ENCODE data around the gene HCFC1R1. TPM values are rescaled to one million over a fixed set of nuclear protein-coding genes. Genes with fewer than 3 reads are reported as not detected.
A peak's percentile ranks its signal among the peaks of the same experiment; 100 is the strongest.

The HCFC1R1 gene
- total RNA-seq, 1 experiment from 2014 or later: 76.0 TPM

DNA sequence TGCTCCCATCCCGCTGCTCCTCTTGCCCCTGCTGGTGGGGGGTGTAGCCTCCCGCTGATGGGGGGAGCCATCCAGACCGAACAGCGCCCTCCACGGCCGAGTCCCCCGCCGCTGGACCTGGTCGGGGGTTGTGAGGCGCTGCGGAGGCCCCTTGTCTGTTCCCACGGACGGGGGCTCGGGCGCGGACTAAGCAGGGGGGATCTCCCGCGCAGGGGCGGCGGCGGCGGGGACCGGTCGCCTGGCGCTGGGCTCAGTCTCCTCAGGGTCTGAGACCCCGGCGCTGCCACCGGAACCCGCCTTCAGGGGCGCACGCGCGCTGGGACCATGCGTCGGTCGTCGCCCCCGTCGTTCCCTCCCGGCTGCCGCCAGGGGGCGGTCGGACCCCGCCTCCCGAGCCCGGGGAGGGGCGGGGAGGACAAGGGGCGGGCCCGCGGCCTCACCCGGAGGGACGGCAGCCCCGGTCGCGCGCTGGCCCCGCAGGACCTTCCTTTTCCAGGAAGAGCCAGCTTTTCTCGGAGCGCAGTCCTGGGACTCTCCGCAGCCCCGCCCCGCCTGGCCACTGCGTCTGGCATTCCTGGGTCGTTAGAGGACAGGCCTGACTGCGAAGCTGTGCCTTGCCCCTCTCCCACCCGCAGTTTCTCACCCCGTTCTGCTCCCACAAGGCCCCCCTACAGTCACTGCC is 35.4 kb upstream of the HCFC1R1 start (continued):
- TF ChIP-seq USF2 (CRISPR knock-in tag; IDR thresholded peaks at IDR 0.05): peak; percentile 46; the same call in 1 of the 2 replicates
- TF ChIP-seq CBFB (CRISPR knock-in tag; IDR thresholded peaks at IDR 0.05; ENCODE audit: low read depth): peak; percentile 70; the same call in 1 of the 2 replicates
- no peak for TF ChIP-seq FOXJ3 (CRISPR knock-in tag; IDR thresholded peaks at IDR 0.05; ENCODE audit: borderline replicate concordance)
- TF ChIP-seq E2F5 (CRISPR knock-in tag; IDR thresholded peaks at IDR 0.05): peak; percentile 86
- TF ChIP-seq, protein P1, sequence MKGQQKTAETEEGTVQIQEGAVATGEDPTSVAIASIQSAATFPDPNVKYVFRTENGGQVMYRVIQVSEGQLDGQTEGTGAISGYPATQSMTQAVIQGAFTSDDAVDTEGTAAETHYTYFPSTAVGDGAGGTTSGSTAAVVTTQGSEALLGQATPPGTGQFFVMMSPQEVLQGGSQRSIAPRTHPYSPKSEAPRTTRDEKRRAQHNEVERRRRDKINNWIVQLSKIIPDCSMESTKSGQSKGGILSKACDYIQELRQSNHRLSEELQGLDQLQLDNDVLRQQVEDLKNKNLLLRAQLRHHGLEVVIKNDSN (CRISPR knock-in tag; IDR thresholded peaks at IDR 0.05): peak; percentile 35; the same call in 1 of the 2 replicates
- TF ChIP-seq ZNF425 (CRISPR knock-in tag; conservative IDR thresholded peaks at IDR 0.05): no peak
- TF ChIP-seq, protein P2, sequence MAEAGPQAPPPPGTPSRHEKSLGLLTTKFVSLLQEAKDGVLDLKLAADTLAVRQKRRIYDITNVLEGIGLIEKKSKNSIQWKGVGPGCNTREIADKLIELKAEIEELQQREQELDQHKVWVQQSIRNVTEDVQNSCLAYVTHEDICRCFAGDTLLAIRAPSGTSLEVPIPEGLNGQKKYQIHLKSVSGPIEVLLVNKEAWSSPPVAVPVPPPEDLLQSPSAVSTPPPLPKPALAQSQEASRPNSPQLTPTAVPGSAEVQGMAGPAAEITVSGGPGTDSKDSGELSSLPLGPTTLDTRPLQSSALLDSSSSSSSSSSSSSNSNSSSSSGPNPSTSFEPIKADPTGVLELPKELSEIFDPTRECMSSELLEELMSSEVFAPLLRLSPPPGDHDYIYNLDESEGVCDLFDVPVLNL (CRISPR knock-in tag; IDR thresholded peaks at IDR 0.05; ENCODE audit: borderline replicate concordance, low read depth): no peak
- no peak for TF ChIP-seq SOX15 (CRISPR knock-in tag; IDR thresholded peaks at IDR 0.05)
- no peak for TF ChIP-seq ZNF423 (CRISPR knock-in tag; IDR thresholded peaks at IDR 0.05)
- TF ChIP-seq, protein P3, sequence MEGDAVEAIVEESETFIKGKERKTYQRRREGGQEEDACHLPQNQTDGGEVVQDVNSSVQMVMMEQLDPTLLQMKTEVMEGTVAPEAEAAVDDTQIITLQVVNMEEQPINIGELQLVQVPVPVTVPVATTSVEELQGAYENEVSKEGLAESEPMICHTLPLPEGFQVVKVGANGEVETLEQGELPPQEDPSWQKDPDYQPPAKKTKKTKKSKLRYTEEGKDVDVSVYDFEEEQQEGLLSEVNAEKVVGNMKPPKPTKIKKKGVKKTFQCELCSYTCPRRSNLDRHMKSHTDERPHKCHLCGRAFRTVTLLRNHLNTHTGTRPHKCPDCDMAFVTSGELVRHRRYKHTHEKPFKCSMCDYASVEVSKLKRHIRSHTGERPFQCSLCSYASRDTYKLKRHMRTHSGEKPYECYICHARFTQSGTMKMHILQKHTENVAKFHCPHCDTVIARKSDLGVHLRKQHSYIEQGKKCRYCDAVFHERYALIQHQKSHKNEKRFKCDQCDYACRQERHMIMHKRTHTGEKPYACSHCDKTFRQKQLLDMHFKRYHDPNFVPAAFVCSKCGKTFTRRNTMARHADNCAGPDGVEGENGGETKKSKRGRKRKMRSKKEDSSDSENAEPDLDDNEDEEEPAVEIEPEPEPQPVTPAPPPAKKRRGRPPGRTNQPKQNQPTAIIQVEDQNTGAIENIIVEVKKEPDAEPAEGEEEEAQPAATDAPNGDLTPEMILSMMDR (IDR thresholded peaks at IDR 0.05): peak; percentile 92
- TF ChIP-seq, protein P4, sequence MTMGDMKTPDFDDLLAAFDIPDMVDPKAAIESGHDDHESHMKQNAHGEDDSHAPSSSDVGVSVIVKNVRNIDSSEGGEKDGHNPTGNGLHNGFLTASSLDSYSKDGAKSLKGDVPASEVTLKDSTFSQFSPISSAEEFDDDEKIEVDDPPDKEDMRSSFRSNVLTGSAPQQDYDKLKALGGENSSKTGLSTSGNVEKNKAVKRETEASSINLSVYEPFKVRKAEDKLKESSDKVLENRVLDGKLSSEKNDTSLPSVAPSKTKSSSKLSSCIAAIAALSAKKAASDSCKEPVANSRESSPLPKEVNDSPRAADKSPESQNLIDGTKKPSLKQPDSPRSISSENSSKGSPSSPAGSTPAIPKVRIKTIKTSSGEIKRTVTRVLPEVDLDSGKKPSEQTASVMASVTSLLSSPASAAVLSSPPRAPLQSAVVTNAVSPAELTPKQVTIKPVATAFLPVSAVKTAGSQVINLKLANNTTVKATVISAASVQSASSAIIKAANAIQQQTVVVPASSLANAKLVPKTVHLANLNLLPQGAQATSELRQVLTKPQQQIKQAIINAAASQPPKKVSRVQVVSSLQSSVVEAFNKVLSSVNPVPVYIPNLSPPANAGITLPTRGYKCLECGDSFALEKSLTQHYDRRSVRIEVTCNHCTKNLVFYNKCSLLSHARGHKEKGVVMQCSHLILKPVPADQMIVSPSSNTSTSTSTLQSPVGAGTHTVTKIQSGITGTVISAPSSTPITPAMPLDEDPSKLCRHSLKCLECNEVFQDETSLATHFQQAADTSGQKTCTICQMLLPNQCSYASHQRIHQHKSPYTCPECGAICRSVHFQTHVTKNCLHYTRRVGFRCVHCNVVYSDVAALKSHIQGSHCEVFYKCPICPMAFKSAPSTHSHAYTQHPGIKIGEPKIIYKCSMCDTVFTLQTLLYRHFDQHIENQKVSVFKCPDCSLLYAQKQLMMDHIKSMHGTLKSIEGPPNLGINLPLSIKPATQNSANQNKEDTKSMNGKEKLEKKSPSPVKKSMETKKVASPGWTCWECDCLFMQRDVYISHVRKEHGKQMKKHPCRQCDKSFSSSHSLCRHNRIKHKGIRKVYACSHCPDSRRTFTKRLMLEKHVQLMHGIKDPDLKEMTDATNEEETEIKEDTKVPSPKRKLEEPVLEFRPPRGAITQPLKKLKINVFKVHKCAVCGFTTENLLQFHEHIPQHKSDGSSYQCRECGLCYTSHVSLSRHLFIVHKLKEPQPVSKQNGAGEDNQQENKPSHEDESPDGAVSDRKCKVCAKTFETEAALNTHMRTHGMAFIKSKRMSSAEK (CRISPR knock-in tag; IDR thresholded peaks at IDR 0.05; ENCODE audit: borderline replicate concordance): no peak
- no peak for TF ChIP-seq OVOL2 (CRISPR knock-in tag; IDR thresholded peaks at IDR 0.05; ENCODE audit: borderline replicate concordance)
- no peak for TF ChIP-seq STAT6 (CRISPR knock-in tag; conservative IDR thresholded peaks at IDR 0.05; ENCODE audit: low read depth)
- TF ChIP-seq ZNF263 (CRISPR knock-in tag; IDR thresholded peaks at IDR 0.05; ENCODE audit: low read depth): no peak
- no peak for TF ChIP-seq MXD4 (CRISPR knock-in tag; IDR thresholded peaks at IDR 0.05; ENCODE audit: borderline replicate concordance)
- TF ChIP-seq, protein P5, sequence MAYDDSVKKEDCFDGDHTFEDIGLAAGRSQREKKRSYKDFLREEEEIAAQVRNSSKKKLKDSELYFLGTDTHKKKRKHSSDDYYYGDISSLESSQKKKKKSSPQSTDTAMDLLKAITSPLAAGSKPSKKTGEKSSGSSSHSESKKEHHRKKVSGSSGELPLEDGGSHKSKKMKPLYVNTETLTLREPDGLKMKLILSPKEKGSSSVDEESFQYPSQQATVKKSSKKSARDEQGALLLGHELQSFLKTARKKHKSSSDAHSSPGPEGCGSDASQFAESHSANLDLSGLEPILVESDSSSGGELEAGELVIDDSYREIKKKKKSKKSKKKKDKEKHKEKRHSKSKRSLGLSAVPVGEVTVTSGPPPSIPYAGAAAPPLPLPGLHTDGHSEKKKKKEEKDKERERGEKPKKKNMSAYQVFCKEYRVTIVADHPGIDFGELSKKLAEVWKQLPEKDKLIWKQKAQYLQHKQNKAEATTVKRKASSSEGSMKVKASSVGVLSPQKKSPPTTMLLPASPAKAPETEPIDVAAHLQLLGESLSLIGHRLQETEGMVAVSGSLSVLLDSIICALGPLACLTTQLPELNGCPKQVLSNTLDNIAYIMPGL (CRISPR knock-in tag; IDR thresholded peaks at IDR 0.05): peak; percentile 99; the same call in 1 of the 2 replicates
- TF ChIP-seq ATF1 (CRISPR knock-in tag; IDR thresholded peaks at IDR 0.05): no peak
- TF ChIP-seq HMGA2 (CRISPR knock-in tag; IDR thresholded peaks at IDR 0.05): no peak
- peak; percentile 62; the same call in 1 of the 2 replicates for TF ChIP-seq TP53 (CRISPR knock-in tag; IDR thresholded peaks at IDR 0.05)
- TF ChIP-seq MYBL2 (CRISPR knock-in tag; IDR thresholded peaks at IDR 0.05): no peak; the same call in 1 of the 2 replicates
